Measurements from ENCODE around the gene CNOT2.
A peak's percentile ranks its signal among the peaks of the same experiment; 100 is the strongest.

CNOT2 gene

GRCh38 chr12:70306676-70307075 lies 63.4 kb downstream of the CNOT2 start:
- DNase-seq = no peak

- DNase-seq = no peak
Measured at GRCh38 chr12:70307868-70308267, 64.6 kb downstream of the CNOT2 start.

GRCh38 chr12:70309348-70309747 lies 66.1 kb downstream of the CNOT2 start:
- no peak for DNase-seq

- no peak for DNase-seq
Measured at GRCh38 chr12:70314145-70314544, 70.9 kb downstream of the CNOT2 start.

GRCh38 chr12:70317781-70318180 lies 74.5 kb downstream of the CNOT2 start:
- no peak for DNase-seq

GRCh38 chr12:70319605-70320004 lies 76.4 kb downstream of the CNOT2 start:
- no peak for DNase-seq

- no peak for DNase-seq
Measured at GRCh38 chr12:70321191-70321590, 78.0 kb downstream of the CNOT2 start.

GRCh38 chr12:70327541-70327940 lies 84.3 kb downstream of the CNOT2 start:
- DNase-seq = no peak

- DNase-seq = no peak
Measured at GRCh38 chr12:70329728-70330127, 86.5 kb downstream of the CNOT2 start.

- DNase-seq = no peak
Measured at GRCh38 chr12:70330158-70330557, 86.9 kb downstream of the CNOT2 start.

- DNase-seq = no peak
Measured at GRCh38 chr12:70332236-70332635, 89.0 kb downstream of the CNOT2 start.

GRCh38 chr12:70334742-70335141 lies 91.5 kb downstream of the CNOT2 start:
- no peak for DNase-seq

- DNase-seq = no peak
Measured at GRCh38 chr12:70338531-70338930, 95.3 kb downstream of the CNOT2 start.

GRCh38 chr12:70351076-70351475 lies 107.8 kb downstream of the CNOT2 start:
- DNase-seq = no peak

GRCh38 chr12:70353780-70354660 lies 110.8 kb downstream of the CNOT2 start:
- peak; percentile 13 for DNase-seq

GRCh38 chr12:70354787-70355186 lies 111.6 kb downstream of the CNOT2 start:
- DNase-seq = no peak

GRCh38 chr12:70355972-70356371 lies 112.7 kb downstream of the CNOT2 start:
- no peak for DNase-seq

- no peak for DNase-seq
Measured at GRCh38 chr12:70359458-70360197, 116.4 kb downstream of the CNOT2 start.

- no peak for DNase-seq
Measured at GRCh38 chr12:70360218-70360617, 117.0 kb downstream of the CNOT2 start.

GRCh38 chr12:70364695-70365397 lies 121.6 kb downstream of the CNOT2 start:
- DNase-seq = no peak

GRCh38 chr12:70365398-70365647 lies 122.1 kb downstream of the CNOT2 start:
- DNase-seq = no peak

- no peak for DNase-seq
Measured at GRCh38 chr12:70365648-70366518, 122.7 kb downstream of the CNOT2 start, which contains the start of gene KCNMB4. KCNMB4 (plus strand) TSS chr12:70366290; CDS start chr12:70366735, 445 bp downstream.
